Measurements from ENCODE around the gene CALHM6. TPM values are rescaled to one million over a fixed set of nuclear protein-coding genes. Genes with fewer than 3 reads are reported as not detected.

Gene CALHM6
- total and polyA plus RNA-seq, 9 of the 15 experiments (the other 6 are each of a cell fraction or from before 2014, with no cell fraction given) = 0.24 TPM; not detected in 8

DNA sequence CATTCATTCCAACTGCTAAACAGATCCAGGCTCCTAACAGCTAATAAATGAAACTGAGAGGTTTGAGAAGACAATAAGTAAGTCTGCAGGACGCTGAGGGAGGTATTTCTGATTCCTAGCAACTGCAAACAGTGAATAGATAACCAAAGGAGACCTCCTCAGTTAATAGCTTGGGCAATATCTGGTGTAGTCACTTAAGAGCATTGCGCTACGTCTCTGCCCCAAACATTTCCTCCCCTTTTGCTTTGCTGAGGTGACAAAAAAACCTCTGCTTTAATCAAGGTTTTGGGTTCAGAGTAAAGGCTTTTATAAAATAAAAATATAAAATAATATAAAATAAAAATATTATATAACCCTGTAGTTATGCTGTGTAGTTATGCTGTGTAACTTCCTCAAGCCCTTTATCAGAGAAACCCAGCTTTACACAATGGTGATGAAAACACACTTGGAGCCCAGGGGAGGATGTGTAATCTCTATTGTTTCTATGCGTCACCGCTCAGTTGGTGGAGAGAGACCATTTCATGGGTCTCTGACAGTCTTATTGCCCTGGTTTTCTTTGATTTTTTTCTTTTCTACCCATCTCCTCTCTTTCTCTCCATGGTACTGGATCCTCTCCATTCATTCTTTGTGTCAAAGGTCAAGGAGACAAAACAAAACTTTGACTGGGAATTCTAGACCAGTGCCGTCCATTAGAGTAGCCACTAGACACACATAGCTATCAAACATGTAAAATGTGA, 31.3 kb downstream of the CALHM6 start (continued):
- TF ChIP-seq, protein P1, sequence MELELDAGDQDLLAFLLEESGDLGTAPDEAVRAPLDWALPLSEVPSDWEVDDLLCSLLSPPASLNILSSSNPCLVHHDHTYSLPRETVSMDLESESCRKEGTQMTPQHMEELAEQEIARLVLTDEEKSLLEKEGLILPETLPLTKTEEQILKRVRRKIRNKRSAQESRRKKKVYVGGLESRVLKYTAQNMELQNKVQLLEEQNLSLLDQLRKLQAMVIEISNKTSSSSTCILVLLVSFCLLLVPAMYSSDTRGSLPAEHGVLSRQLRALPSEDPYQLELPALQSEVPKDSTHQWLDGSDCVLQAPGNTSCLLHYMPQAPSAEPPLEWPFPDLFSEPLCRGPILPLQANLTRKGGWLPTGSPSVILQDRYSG (tag; conservative IDR thresholded peaks at IDR 0.05; ENCODE audit: low read depth) = no peak
- TF ChIP-seq ZNF239 (CRISPR knock-in tag; IDR thresholded peaks at IDR 0.05) (no peak), DDX20 (tag; IDR thresholded peaks at IDR 0.05; ENCODE audit: low read depth) (no peak), RBFOX2 (IDR thresholded peaks at IDR 0.05; ENCODE audit: low read depth, low read length) (0 out of 2 replicates have a peak, but pooled peaks have one; percentile 27), CXXC5 (CRISPR knock-in tag; IDR thresholded peaks at IDR 0.05) (peak; percentile 40; the same call in 1 of the 2 replicates), ZNF12 (CRISPR knock-in tag; IDR thresholded peaks at IDR 0.05) (no peak), ZNF639 (CRISPR knock-in tag; conservative IDR thresholded peaks at IDR 0.05 in 1 of 2, IDR thresholded peaks at IDR 0.05 in 1 of 2) (peak in 1 of 2 experiments; percentile 66; a peak in 2 of 4 replicates), SIN3B (IDR thresholded peaks at IDR 0.05; ENCODE audit: low read depth) (no peak), NFATC3 (IDR thresholded peaks at IDR 0.05) (no peak), HDAC1 (IDR thresholded peaks at IDR 0.05) (peak in 1 of 2 experiments; percentile 41; a peak in 1 of 4 replicates), ZNF232 (CRISPR knock-in tag; IDR thresholded peaks at IDR 0.05) (no peak), SMAD1 (IDR thresholded peaks at IDR 0.05; ENCODE audit: low read depth, low read length, partially characterized antibody) (peak; percentile 51), SIN3A (IDR thresholded peaks at IDR 0.05; ENCODE audit: borderline replicate concordance in 2 of 2, control insufficient read depth in 1 of 2, low read depth in 2 of 2, low read length in 2 of 2) (no peak), JUND (IDR thresholded peaks at IDR 0.05; ENCODE audit: borderline replicate concordance, low read depth, low read length) (peak; percentile 93), JUND (tag; IDR thresholded peaks at IDR 0.05; ENCODE audit: borderline replicate concordance, low read depth, low read length) (peak; percentile 91), ZNF398 (CRISPR knock-in tag; IDR thresholded peaks at IDR 0.05) (no peak), ZNF24 (IDR thresholded peaks at IDR 0.05) (no peak), LCOR (CRISPR knock-in tag; IDR thresholded peaks at IDR 0.05) (no peak), PHB2 (IDR thresholded peaks at IDR 0.05; ENCODE audit: low read depth) (no peak), ZFPM2 (CRISPR knock-in tag; IDR thresholded peaks at IDR 0.05) (no peak), ZNF316 (IDR thresholded peaks at IDR 0.05) (peak; percentile 80)
- TF ChIP-seq, protein P2, sequence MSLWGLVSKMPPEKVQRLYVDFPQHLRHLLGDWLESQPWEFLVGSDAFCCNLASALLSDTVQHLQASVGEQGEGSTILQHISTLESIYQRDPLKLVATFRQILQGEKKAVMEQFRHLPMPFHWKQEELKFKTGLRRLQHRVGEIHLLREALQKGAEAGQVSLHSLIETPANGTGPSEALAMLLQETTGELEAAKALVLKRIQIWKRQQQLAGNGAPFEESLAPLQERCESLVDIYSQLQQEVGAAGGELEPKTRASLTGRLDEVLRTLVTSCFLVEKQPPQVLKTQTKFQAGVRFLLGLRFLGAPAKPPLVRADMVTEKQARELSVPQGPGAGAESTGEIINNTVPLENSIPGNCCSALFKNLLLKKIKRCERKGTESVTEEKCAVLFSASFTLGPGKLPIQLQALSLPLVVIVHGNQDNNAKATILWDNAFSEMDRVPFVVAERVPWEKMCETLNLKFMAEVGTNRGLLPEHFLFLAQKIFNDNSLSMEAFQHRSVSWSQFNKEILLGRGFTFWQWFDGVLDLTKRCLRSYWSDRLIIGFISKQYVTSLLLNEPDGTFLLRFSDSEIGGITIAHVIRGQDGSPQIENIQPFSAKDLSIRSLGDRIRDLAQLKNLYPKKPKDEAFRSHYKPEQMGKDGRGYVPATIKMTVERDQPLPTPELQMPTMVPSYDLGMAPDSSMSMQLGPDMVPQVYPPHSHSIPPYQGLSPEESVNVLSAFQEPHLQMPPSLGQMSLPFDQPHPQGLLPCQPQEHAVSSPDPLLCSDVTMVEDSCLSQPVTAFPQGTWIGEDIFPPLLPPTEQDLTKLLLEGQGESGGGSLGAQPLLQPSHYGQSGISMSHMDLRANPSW (CRISPR knock-in tag; IDR thresholded peaks at IDR 0.05) = no peak
